Activated T-cell treated with anti-CD3 and anti-CD28 coated beads, Interleukin-2, amount 50 U/mL, for 72 hours (primary cell): ENCODE results near the gene C5orf24. TPM values are rescaled to one million over a fixed set of nuclear protein-coding genes. Genes with fewer than 3 reads are reported as not detected.

ENCODE experiments used
- ATAC-seq, 2 donors: fragments of 150-1000 bp; cut with Tn5 transposase; replicated peaks in 1 of 2; 2 replicates each; pipeline ENCODE4 v1.10.0; 2021; ENCODE audit warnings: moderate library complexity in 2 of 2, mild to moderate bottlenecking in 1 of 2
- DNase-seq, 2 donors: peaks; one replicate each; pipeline ENCODE4 v3.0.0; 2021 to 2022; ENCODE audit warnings: mixed read lengths in 1 of 2
- H3K27ac Mint-ChIP-seq: one replicate; pipeline ENCODE4 v1.8.0; 2022; ENCODE audit warnings: mild to moderate bottlenecking, moderate library complexity, mixed read lengths
- H3K27me3 Mint-ChIP-seq: one replicate; pipeline ENCODE4 v1.8.0; 2022; ENCODE audit warnings: low read depth, mixed read lengths
- H3K36me3 Mint-ChIP-seq, 2 donors: one replicate each; pipeline ENCODE4 v1.8.0; 2022; ENCODE audit warnings: mixed read lengths in 2 of 2, mild to moderate bottlenecking in 1 of 2; ENCODE audit not compliant: insufficient read depth in 2 of 2
- H3K4me1 Mint-ChIP-seq: one replicate; pipeline ENCODE4 v1.8.0; 2022; ENCODE audit warnings: low read depth, mixed read lengths
- H3K4me3 Mint-ChIP-seq, 2 donors: one replicate each; pipeline ENCODE4 v1.8.0; 2022; ENCODE audit warnings: mild to moderate bottlenecking in 2 of 2, mixed read lengths in 2 of 2, moderate library complexity in 2 of 2
- H3K9me3 Mint-ChIP-seq, 2 donors: one replicate each; pipeline ENCODE4 v1.8.0; 2022; ENCODE audit warnings: mixed read lengths in 2 of 2
- total RNA-seq, 2 donors: library from RNA; stranded (reverse); gene quantifications; one replicate each; pipeline ENCODE4 v1.2.3, GENCODE V29; 2022

C5orf24 gene
- 10 to 100 TPM; 39.4 TPM for total RNA-seq

DNA sequence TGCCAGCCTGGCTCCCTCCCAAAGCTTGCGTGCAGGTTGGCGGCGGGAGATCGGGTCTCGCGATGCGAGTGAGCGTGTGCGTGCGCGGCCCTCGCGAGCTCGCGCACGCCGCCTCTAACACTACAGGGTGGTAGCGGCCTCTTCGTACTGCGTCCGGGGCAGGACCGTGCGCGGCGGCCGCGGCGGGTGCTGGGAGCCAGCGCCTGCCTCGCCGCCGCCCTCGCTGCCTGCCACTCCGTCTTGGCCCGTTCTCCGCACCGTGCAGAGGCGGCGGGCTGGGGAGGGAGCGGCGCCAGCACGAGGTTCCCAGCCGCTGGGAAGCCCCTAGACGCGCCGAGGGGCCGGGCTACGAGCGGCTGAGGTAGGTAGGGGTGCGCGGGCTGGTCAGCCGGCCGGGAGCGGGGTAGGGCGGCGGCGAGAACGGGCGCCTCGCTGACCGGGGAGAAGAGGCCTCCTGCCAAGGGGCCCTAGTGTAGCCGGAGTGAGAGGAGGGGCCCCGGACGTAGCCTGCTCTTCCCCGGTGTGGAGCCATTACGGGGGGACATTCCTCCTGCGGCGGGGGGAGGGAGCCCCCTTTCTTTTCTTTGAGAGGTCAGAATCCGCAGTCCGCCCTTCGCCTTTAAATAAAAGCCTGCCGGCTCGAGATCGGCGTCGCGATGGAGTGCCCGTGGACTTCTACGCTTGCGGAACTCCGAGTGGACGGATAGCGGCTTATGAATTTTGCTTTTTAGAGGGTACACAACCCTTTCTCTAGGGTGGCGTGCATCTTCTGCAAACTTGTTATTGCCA lies at the start of gene C5orf24:
C5orf24 (plus strand) TSS at position 117 of the 789 bp plus-strand sequence. CDS start 8,933 bp downstream, outside the sequence.
- H3K36me3 Mint-ChIP-seq = peaks cover 3 to 4% of the 10 kb centered on the region in 2 donors
- H3K27me3 Mint-ChIP-seq = no peaks in the 10 kb centered on the region
- H3K27ac Mint-ChIP-seq = peak within 1 kb of the TSS; percentile 99
- peak within 1 kb of the TSS; percentile 85 to 98 for H3K4me3 Mint-ChIP-seq
- ATAC-seq (peak; percentile 97 to 98), DNase-seq (peak; percentile 94 to 95)
- H3K9me3 Mint-ChIP-seq = no peaks in the 10 kb centered on the region
- H3K4me1 Mint-ChIP-seq = peaks cover 39% of the 10 kb centered on the region

DNA sequence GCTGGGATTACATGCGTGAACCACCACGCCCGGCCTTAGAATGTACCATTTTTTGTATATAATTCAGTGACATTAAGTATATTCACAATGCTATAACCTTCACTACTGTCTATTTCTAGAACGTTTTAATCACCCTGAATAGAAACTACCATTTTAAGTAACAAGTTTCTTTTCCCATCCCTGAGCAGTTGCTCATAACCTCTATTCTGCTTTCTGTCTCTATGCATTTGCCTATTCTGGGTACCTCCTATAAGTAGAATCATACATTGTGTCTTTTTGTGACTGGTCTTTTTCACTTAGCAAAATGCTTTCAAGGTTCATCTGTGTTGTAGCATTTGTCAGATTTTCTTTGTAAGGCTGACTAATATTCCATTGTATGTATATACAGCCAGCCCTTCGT lies 47.3 kb upstream of the C5orf24 start:
- H3K9me3 Mint-ChIP-seq = no peaks in the 10 kb centered on the region
- peaks cover 0 to 30% of the 10 kb centered on the region in 2 donors for H3K36me3 Mint-ChIP-seq
- H3K4me1 Mint-ChIP-seq = no peaks in the 10 kb centered on the region
- peak overlapping the region; percentile 85 for H3K27ac Mint-ChIP-seq
- ATAC-seq = peak; percentile 37 to 75
- DNase-seq = no peak
- H3K4me3 Mint-ChIP-seq = no peak overlapping the region
- H3K27me3 Mint-ChIP-seq = no peaks in the 10 kb centered on the region

DNA sequence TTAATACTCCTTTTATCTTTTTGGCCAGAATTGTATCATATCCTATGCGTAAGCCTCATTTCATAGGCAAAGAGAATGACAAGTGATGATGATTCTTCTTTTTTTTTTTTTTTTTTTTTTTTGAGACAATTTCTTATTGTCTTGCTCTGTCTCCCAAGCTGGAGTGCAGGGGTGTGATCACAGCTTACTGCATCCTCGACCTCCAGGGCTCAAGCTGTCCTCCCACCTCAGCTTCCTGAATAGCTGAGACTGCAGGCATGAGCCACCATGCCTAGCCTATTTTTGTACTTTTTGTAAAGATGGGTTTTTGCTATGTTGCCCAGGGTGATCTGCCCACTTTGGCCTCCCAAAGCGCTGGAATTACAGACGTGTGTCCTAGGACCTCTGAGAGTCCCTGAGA lies 41.9 kb upstream of the C5orf24 start:
- ATAC-seq (no peak), DNase-seq (no peak)
- Mint-ChIP-seq H3K36me3 (peaks cover 0 to 21% of the 10 kb centered on the region in 2 donors), H3K27ac (no peak overlapping the region), H3K27me3 (no peaks in the 10 kb centered on the region), H3K4me3 (no peak overlapping the region), H3K9me3 (no peaks in the 10 kb centered on the region), H3K4me1 (no peaks in the 10 kb centered on the region)

DNA sequence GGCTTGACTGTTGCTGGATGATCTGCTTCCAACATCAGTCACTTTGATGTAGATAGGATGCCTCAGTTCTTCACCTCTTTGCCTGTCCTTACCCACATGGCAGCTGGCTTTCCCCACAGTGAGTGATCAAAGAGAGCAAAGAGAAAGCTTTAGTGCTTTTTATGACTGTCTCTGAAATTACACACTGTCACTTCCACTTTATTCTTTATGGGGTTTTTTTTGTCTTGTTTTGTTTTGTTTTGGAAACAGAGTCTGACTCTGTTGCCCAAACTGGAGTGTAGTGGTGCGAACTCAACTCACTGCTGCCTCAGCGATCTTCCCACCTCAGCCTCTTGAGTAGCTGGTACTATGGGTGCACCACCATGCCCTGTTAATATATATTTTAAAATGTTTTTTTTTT lies 32.4 kb upstream of the C5orf24 start:
- H3K27ac Mint-ChIP-seq = peak overlapping the region; percentile 30
- H3K4me1 Mint-ChIP-seq = peaks cover 9% of the 10 kb centered on the region
- H3K27me3 Mint-ChIP-seq = no peaks in the 10 kb centered on the region
- H3K36me3 Mint-ChIP-seq = peaks cover 0 to 19% of the 10 kb centered on the region in 2 donors
- H3K4me3 Mint-ChIP-seq = no peak overlapping the region
- peak in 1 of 2 donors; percentile 33 for DNase-seq
- no peaks in the 10 kb centered on the region for H3K9me3 Mint-ChIP-seq
- peak; percentile 96 to 97 for ATAC-seq

DNA sequence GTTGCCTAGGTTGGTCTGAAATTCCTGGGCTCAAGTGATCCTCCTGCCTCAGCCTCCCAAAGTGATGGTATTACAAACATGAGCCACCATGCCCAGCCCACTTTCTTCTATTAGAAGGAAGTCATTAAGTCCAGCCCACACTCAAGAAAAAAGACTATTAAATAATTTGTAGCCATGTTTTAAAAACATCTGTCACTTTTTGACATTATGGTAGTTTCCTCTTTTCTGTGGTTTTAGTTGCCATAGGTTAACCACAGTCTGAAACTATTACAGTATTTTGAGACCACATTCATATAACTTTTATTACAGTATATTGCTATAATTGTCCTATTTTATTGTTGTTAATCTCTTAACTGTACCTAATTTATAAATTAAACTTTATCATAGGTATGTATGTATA lies 31.9 kb upstream of the C5orf24 start:
- Mint-ChIP-seq H3K27ac (no peak overlapping the region), H3K4me3 (no peak overlapping the region), H3K4me1 (peaks cover 9% of the 10 kb centered on the region), H3K27me3 (no peaks in the 10 kb centered on the region), H3K9me3 (no peaks in the 10 kb centered on the region), H3K36me3 (peaks cover 0 to 19% of the 10 kb centered on the region in 2 donors)
- no peak for ATAC-seq
- DNase-seq = no peak

- peaks cover 0 to 18% of the 10 kb centered on the region in 2 donors for H3K36me3 Mint-ChIP-seq
- H3K4me3 Mint-ChIP-seq = no peak overlapping the region
- DNase-seq = no peak
- peaks cover 9% of the 10 kb centered on the region for H3K4me1 Mint-ChIP-seq
- peak overlapping the region; percentile 24 for H3K27ac Mint-ChIP-seq
- H3K9me3 Mint-ChIP-seq = no peaks in the 10 kb centered on the region
- ATAC-seq = no peak
- H3K27me3 Mint-ChIP-seq = no peaks in the 10 kb centered on the region
Measured at GRCh38 chr5:134817006-134817405, 28.8 kb upstream of the C5orf24 start.

DNA sequence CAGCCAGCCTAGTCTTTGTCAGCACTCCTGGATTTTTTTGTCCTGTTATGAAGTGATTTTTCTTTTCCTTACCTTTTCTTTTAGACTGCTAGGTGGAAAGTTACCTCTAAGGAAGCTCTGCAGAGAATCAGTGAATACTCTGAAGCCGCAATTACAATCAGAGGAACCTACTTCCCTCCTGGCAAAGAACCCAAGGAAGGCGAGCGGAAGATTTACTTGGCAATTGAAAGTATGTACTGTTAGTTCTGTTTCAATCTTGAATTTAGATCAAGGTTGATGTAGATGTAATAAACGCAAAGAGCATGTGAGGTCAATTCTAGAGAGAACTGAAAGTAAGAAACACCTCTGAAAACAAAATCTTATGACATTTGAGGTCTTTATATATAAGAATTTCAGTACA lies 27.0 kb upstream of the C5orf24 start:
- no peak for DNase-seq
- Mint-ChIP-seq H3K27me3 (no peaks in the 10 kb centered on the region), H3K36me3 (peaks cover 0 to 15% of the 10 kb centered on the region in 2 donors), H3K9me3 (no peaks in the 10 kb centered on the region), H3K4me3 (no peak overlapping the region), H3K27ac (no peak overlapping the region), H3K4me1 (peaks cover under 1% of the 10 kb centered on the region)
- no peak for ATAC-seq

GRCh38 chr5:134819407-134819963 lies 26.3 kb upstream of the C5orf24 start:
- H3K27me3 Mint-ChIP-seq = no peaks in the 10 kb centered on the region
- peak overlapping the region; percentile 42 for H3K27ac Mint-ChIP-seq
- H3K4me3 Mint-ChIP-seq = no peak overlapping the region
- peaks cover 0 to 15% of the 10 kb centered on the region in 2 donors for H3K36me3 Mint-ChIP-seq
- no peak for DNase-seq
- no peak for ATAC-seq
- no peaks in the 10 kb centered on the region for H3K4me1 Mint-ChIP-seq
- no peaks in the 10 kb centered on the region for H3K9me3 Mint-ChIP-seq

- Mint-ChIP-seq H3K9me3 (no peaks in the 10 kb centered on the region), H3K4me3 (no peak overlapping the region), H3K27me3 (no peaks in the 10 kb centered on the region), H3K36me3 (peaks cover 0 to 18% of the 10 kb centered on the region in 2 donors), H3K27ac (no peak overlapping the region), H3K4me1 (no peaks in the 10 kb centered on the region)
- ATAC-seq = no peak
- DNase-seq = no peak
Measured at GRCh38 chr5:134821841-134822240, 23.9 kb upstream of the C5orf24 start.

DNA sequence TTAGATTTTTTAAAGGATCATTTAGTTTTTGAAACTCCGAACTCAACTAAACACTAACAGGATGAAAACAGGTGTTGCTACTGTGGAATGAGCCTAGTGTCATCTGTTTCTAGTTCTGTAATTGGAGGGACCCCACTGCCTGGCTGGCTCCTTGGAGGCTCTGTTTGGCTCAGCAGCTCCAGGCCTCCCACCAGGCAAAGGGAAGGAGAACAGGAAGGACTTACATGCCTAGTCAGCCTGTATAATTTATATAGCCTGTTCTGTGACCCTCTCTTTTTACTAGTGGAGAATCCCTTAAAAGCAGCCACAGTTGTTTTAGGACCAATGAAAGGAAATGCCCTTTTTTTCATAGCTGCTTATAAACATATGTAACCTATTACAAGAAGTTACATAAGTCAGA lies 21.1 kb upstream of the C5orf24 start:
- no peak for DNase-seq
- no peak for ATAC-seq
- H3K27me3 Mint-ChIP-seq = no peaks in the 10 kb centered on the region
- H3K9me3 Mint-ChIP-seq = no peaks in the 10 kb centered on the region
- H3K27ac Mint-ChIP-seq = no peak overlapping the region
- peaks cover 0 to 22% of the 10 kb centered on the region in 2 donors for H3K36me3 Mint-ChIP-seq
- H3K4me1 Mint-ChIP-seq = no peaks in the 10 kb centered on the region
- no peak overlapping the region for H3K4me3 Mint-ChIP-seq

GRCh38 chr5:134825212-134825611 lies 20.6 kb upstream of the C5orf24 start:
- Mint-ChIP-seq H3K4me3 (no peak overlapping the region), H3K27me3 (no peaks in the 10 kb centered on the region), H3K9me3 (no peaks in the 10 kb centered on the region), H3K27ac (peak overlapping the region; percentile 72), H3K36me3 (peaks cover 0 to 21% of the 10 kb centered on the region in 2 donors), H3K4me1 (no peaks in the 10 kb centered on the region)
- DNase-seq = no peak
- no peak for ATAC-seq

GRCh38 chr5:134833340-134834032 lies 12.3 kb upstream of the C5orf24 start:
- Mint-ChIP-seq H3K4me3 (no peak overlapping the region), H3K27ac (peak overlapping the region; percentile 63), H3K27me3 (no peaks in the 10 kb centered on the region)

DNA sequence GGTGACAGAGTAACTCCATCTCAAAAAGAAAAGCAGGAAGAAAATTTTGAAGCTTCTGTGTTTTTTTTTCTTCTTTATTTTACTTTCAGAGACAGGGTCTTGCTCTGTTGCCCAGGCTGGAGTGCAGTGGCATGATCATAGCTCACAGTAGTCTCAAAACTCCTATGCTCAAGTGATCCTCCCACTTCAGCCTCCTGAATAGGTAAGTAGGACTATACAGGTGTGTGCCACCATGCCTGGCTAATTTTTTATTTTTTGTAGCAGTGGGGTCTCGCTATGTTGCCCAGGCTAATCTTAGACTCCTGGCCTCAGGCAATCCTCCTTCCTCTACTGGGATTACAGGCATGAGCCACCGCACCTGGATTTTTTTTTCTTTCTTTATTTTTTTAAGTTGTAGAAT lies 10.1 kb upstream of the C5orf24 start:
- H3K9me3 Mint-ChIP-seq = no peaks in the 10 kb centered on the region
- H3K4me3 Mint-ChIP-seq = no peak overlapping the region
- ATAC-seq (no peak), DNase-seq (no peak)
- H3K36me3 Mint-ChIP-seq = peaks cover 0 to 9% of the 10 kb centered on the region in 2 donors
- H3K27ac Mint-ChIP-seq = no peak overlapping the region
- no peaks in the 10 kb centered on the region for H3K27me3 Mint-ChIP-seq
- no peaks in the 10 kb centered on the region for H3K4me1 Mint-ChIP-seq

More at GRCh38 chr5:134833340-134834032, 12.3 kb upstream of the C5orf24 start:
- no peak for ATAC-seq
- DNase-seq = no peak
- Mint-ChIP-seq H3K9me3 (no peaks in the 10 kb centered on the region), H3K36me3 (peaks cover 0 to 9% of the 10 kb centered on the region in 2 donors), H3K4me1 (no peaks in the 10 kb centered on the region)
